GM12891 (cell line): ENCODE measurements around the gene LMO1.

ENCODE experiments used
- DNase-seq: peaks from one replicate; pipeline ENCODE4 v3.0.0; 2011; ENCODE audit warnings: low spot score; ENCODE audit not compliant: insufficient read length
- FAIRE-seq: peaks from 2 replicates; lab custom pipeline; 2011; peaks lifted over from hg19 to GRCh38; lab: Jason Lieb, UNC
- PAX5 ChIP-seq: IDR thresholded peaks from 2 replicates; pipeline ENCODE4 v1.6.1; 2011; ENCODE audit warnings: low read length, moderate library complexity, mild to moderate bottlenecking; ENCODE audit not compliant: insufficient read depth, severe bottlenecking
- POLR2A ChIP-seq: IDR thresholded peaks from 2 replicates; pipeline ENCODE4 v1.6.1; 2011; ENCODE audit warnings: low read depth, low read length, control low read depth
- POLR2AphosphoS5 ChIP-seq: IDR thresholded peaks from 2 replicates; pipeline ENCODE4 v1.6.1; 2011; ENCODE audit warnings: low read depth, low read length, control low read depth
- POU2F2 ChIP-seq: IDR thresholded peaks from 2 replicates; pipeline ENCODE4 v1.6.1; 2011; ENCODE audit warnings: low read depth, mild to moderate bottlenecking, control low read depth, low read length, moderate library complexity
- SPI1 ChIP-seq: IDR thresholded peaks from 2 replicates; pipeline ENCODE4 v1.6.1; 2011; ENCODE audit warnings: low read depth, low read length, control low read depth
- TAF1 ChIP-seq: IDR thresholded peaks from 2 replicates; pipeline ENCODE4 v1.6.1; 2011; ENCODE audit warnings: low read depth, low read length, control low read depth

Gene LMO1

DNA sequence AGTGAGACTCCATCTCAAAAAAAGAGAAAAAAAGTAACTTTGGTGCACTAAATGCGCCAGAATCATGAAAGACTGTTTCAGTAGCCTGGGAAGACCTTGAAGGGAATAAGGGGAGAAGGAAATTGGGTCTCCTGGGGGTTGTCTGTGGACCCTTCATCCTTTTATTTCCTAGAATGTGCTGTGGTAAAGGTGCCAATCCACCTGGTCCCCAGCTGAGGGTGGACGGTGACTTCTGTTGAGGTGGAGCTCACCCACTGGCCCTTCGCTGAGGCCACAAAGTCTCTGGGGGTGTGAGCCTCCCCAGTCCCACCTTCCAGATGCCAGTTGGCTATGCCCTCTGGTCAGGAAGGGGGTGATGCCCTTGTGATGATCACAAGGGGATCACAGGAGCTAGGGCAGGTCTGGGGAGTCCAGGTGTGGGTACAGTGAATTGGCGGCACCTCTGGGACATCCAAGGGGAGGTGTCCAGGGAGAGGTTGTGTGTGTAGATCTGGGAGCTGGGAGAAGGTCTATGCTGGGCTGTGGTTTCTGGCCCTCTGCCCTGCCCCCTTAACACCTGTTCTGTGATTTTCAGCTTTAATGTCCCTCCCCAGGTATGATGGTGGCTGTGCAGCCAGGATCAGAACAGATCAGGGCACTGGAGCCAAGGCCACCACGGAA, 34.2 kb upstream of the LMO1 start:
- TF ChIP-seq TAF1 (no peak), POU2F2 (no peak), PAX5 (no peak)
- no peak for FAIRE-seq

GRCh38 chr11:8296872-8297271, 33.2 kb upstream of the LMO1 start:
- DNase-seq, result no peak
- TF ChIP-seq PAX5, result no peak
- no peak for TF ChIP-seq POU2F2
- no peak for TF ChIP-seq SPI1
- TF ChIP-seq POLR2A, result no peak
- no peak for TF ChIP-seq POLR2AphosphoS5
- no peak for TF ChIP-seq TAF1
- no peak for FAIRE-seq

More for the DNA sequence above, 34.2 kb upstream of the LMO1 start:
- no peak for DNase-seq

DNA sequence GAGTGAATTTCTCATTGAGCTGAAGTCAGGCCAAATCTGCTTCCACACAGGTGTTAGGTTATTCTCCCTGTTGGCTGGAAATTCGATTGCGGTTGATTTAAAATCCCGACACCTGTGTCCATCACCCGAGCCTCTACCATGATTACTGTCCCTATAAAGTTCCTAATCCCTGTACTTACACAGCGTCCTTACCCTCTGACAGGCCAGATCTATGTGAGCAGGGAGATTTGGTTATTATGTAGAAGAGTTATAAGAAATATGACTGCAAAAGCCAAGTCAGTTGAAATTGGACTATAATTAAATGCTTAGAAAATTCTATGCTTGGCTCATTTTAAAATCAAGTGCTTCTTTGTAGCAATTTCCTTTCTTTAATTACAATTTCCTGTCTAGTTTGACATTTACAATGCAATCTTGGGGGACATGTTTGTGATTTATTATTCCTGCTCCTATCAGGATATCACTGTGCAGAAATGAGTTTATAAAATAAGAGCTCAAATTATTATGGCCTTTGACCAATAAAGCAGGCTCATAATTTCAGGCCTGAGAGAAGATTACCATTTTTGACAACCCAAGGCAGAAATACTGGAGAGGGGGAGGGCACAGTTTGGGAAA, 32.5 kb upstream of the LMO1 start:
- DNase-seq (no peak), FAIRE-seq (no peak)
- TF ChIP-seq PAX5, result no peak
- TF ChIP-seq POU2F2, result no peak
- TF ChIP-seq POLR2A, result no peak
- no peak for TF ChIP-seq TAF1
- no peak for TF ChIP-seq SPI1
- no peak for TF ChIP-seq POLR2AphosphoS5

GRCh38 chr11:8294251-8294935, 30.7 kb upstream of the LMO1 start:
- no peak for TF ChIP-seq POLR2AphosphoS5
- TF ChIP-seq PAX5, result no peak
- TF ChIP-seq POU2F2, result no peak
- TF ChIP-seq POLR2A, result no peak
- DNase-seq (no peak), FAIRE-seq (no peak)

DNA sequence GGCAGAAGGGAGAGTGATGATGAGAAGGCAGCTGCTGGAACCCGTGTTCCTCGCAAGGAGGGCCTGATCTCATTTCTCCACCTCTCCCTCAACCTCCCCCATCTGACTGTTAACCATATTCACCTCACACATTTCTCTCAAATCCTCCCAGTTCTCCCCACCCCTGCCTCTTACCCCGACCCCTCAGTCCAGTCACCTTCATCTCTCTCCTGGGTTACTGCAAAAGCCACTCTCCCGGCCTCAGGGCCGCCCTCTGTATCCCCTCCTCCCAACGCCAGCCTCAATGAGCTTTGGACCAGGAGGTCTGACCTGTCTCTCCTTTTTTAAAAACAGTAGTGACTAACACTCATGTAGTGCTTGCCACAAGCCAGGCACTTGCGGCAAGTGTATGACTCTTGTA, 29.5 kb upstream of the LMO1 start:
- FAIRE-seq (no peak), DNase-seq (no peak)
- TF ChIP-seq PAX5, result no peak
- no peak for TF ChIP-seq TAF1
- TF ChIP-seq SPI1, result no peak
- no peak for TF ChIP-seq POLR2A
- no peak for TF ChIP-seq POU2F2
- TF ChIP-seq POLR2AphosphoS5, result no peak

GRCh38 chr11:8292351-8292750, 28.7 kb upstream of the LMO1 start:
- FAIRE-seq, result no peak
- no peak for DNase-seq
- TF ChIP-seq POLR2AphosphoS5 (no peak), SPI1 (no peak), POLR2A (no peak), TAF1 (no peak), PAX5 (no peak), POU2F2 (no peak)

- no peak for TF ChIP-seq POLR2AphosphoS5
- no peak for FAIRE-seq
- no peak for DNase-seq
Observed at GRCh38 chr11:8291421-8292350, 28.0 kb upstream of the LMO1 start.

GRCh38 chr11:8290081-8290810, 26.6 kb upstream of the LMO1 start:
- no peak for TF ChIP-seq POU2F2
- DNase-seq (no peak), FAIRE-seq (no peak)

DNA sequence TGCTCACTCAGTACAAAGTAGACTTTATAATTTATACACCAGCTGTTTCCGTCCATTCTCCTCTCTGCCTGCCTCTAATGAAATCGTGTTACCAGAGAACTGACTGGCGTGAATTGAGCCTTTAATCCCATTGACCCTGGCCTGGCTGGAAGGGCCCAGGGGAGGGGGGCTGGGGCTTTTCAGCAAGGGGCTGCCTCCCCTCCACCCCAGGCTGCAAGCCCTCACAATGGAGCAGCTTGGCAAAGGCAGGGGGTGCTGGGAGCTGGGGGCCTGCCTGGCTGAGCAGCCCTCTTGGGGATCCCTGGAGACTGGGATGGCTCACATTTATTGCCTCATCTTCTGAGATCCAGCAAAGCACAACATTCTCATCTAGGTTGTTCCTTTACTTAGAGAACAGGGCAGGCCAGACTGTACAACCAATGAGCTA, 25.8 kb upstream of the LMO1 start:
- DNase-seq, result no peak

More for the DNA sequence above, 25.8 kb upstream of the LMO1 start:
- TF ChIP-seq PAX5 (no peak), TAF1 (no peak)
- FAIRE-seq, result no peak
